ENCODE measurements around the gene TNIK.

DNA sequence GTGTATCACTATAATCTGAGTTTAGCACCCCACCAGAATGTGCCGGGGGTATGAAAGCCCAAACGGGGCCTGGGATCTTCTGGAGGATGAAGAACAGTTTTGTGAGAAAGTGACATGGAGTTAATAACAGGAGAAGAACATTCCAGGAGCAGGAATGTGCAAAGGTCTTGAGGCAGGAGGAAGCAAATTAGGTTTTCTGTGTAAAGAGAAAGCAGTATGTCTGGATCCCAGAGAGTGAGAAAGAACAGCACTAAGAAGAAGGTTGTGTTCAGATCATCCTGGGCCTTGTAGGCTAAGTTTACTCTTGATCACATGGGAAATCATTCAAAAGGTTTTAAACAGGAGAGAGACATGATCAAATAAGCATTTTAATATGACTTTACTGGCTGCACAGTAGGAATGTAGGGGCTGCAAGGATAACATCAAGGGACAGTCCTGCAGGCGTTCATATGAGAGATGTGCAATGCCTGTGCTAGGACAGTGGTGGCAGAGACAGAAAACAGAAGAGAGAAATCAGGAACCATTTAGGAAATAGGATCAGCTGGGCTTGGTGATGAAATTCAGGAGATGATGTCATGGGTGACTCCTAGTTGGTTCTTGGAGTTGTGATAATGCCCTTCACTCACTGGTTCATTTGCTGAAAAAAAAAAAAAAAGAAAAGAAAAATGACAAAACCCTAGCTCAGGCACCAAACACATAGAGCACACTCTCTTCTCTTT is 113.5 kb downstream of the TNIK start:
- no peak for TF ChIP-seq CTCF (IDR thresholded peaks at IDR 0.05; ENCODE audit: low read depth, low read length, missing input control)
- TF ChIP-seq, protein P1, sequence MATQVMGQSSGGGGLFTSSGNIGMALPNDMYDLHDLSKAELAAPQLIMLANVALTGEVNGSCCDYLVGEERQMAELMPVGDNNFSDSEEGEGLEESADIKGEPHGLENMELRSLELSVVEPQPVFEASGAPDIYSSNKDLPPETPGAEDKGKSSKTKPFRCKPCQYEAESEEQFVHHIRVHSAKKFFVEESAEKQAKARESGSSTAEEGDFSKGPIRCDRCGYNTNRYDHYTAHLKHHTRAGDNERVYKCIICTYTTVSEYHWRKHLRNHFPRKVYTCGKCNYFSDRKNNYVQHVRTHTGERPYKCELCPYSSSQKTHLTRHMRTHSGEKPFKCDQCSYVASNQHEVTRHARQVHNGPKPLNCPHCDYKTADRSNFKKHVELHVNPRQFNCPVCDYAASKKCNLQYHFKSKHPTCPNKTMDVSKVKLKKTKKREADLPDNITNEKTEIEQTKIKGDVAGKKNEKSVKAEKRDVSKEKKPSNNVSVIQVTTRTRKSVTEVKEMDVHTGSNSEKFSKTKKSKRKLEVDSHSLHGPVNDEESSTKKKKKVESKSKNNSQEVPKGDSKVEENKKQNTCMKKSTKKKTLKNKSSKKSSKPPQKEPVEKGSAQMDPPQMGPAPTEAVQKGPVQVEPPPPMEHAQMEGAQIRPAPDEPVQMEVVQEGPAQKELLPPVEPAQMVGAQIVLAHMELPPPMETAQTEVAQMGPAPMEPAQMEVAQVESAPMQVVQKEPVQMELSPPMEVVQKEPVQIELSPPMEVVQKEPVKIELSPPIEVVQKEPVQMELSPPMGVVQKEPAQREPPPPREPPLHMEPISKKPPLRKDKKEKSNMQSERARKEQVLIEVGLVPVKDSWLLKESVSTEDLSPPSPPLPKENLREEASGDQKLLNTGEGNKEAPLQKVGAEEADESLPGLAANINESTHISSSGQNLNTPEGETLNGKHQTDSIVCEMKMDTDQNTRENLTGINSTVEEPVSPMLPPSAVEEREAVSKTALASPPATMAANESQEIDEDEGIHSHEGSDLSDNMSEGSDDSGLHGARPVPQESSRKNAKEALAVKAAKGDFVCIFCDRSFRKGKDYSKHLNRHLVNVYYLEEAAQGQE (IDR thresholded peaks at IDR 0.05) = no peak
- TF ChIP-seq RAD21 (IDR thresholded peaks at IDR 0.05) = no peak
- peak in 1 of 2 donors; percentile 31 for TF ChIP-seq JUND (IDR thresholded peaks at IDR 0.05)
- TF ChIP-seq, protein P2, sequence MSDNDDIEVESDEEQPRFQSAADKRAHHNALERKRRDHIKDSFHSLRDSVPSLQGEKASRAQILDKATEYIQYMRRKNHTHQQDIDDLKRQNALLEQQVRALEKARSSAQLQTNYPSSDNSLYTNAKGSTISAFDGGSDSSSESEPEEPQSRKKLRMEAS (IDR thresholded peaks at IDR 0.05) = no peak
- TF ChIP-seq SP1 (IDR thresholded peaks at IDR 0.05) = no peak
- TF ChIP-seq FOXA1 (IDR thresholded peaks at IDR 0.05) = no peak
- no peak for TF ChIP-seq TAF1 (conservative IDR thresholded peaks at IDR 0.05)
- TF ChIP-seq GABPA (IDR thresholded peaks at IDR 0.05 in 1 of 2, conservative IDR thresholded peaks at IDR 0.05 in 1 of 2) = no peak
- TF ChIP-seq RXRA (IDR thresholded peaks at IDR 0.05) = no peak
- no peak for TF ChIP-seq ZBTB33 (IDR thresholded peaks at IDR 0.05)
- TF ChIP-seq YY1 (IDR thresholded peaks at IDR 0.05) = no peak
- TF ChIP-seq, protein P3, sequence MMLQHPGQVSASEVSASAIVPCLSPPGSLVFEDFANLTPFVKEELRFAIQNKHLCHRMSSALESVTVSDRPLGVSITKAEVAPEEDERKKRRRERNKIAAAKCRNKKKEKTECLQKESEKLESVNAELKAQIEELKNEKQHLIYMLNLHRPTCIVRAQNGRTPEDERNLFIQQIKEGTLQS (IDR thresholded peaks at IDR 0.05) = no peak
- TF ChIP-seq EGR1 (IDR thresholded peaks at IDR 0.05; ENCODE audit: low read depth in 2 of 2) = no peak
